DOHH2 (cell line): ENCODE results near the gene TSEN2.

Source experiments
- H3F3A ChIP-seq: fragments of 200-600 bp; sonication (generic), shearing (Covaris generic); 2 replicates; pipeline ENCODE4 v1.6.0; 2016; ENCODE audit warnings: antibody characterized with exemption, mild to moderate bottlenecking; ENCODE audit not compliant: control insufficient read depth, insufficient read depth
- H3K27ac ChIP-seq: fragments of 200-600 bp; sonication (generic); 2 replicates; pipeline ENCODE4 v1.5.1; 2014; ENCODE audit warnings: low read depth, mild to moderate bottlenecking, low read length, moderate library complexity
- H3K27me3 ChIP-seq: fragments of 200-600 bp; sonication (generic); 2 replicates; pipeline ENCODE4 v1.6.1; 2014; ENCODE audit warnings: mild to moderate bottlenecking, low read length, mixed read lengths; ENCODE audit not compliant: control insufficient read depth
- H3K36me3 ChIP-seq: fragments of 200-600 bp; sonication (generic); 2 replicates; pipeline ENCODE4 v1.6.1; 2014; ENCODE audit warnings: mild to moderate bottlenecking, low read length, moderate library complexity, mixed read lengths; ENCODE audit not compliant: control insufficient read depth
- H3K4me1 ChIP-seq: fragments of 200-600 bp; sonication (generic); 2 replicates; pipeline ENCODE4 v1.6.1; 2014; ENCODE audit warnings: mild to moderate bottlenecking, low read length, mixed read lengths; ENCODE audit not compliant: control insufficient read depth
- H3K4me2 ChIP-seq: fragments of 200-600 bp; sonication (generic); 2 replicates; pipeline ENCODE4 v1.6.0; 2014; ENCODE audit warnings: mild to moderate bottlenecking, low read length, moderate library complexity
- H3K4me3 ChIP-seq: fragments of 200-600 bp; sonication (generic); 2 replicates; pipeline ENCODE4 v1.5.1; 2014; ENCODE audit warnings: mild to moderate bottlenecking, low read length, mixed read lengths
- H3K79me2 ChIP-seq: fragments of 200-600 bp; sonication (generic); 2 replicates; pipeline ENCODE4 v1.6.1; 2014; ENCODE audit warnings: mild to moderate bottlenecking, low read length, mixed read lengths; ENCODE audit not compliant: control insufficient read depth
- H3K9me2 ChIP-seq: fragments of 200-600 bp; sonication (generic); replicated peaks from 2 replicates; pipeline ENCODE4 v1.6.1; 2014; ENCODE audit warnings: mild to moderate bottlenecking, low read length, mixed read lengths; ENCODE audit not compliant: control insufficient read depth
- H3K9me3 ChIP-seq: fragments of 200-600 bp; sonication (generic); 2 replicates; pipeline ENCODE4 v1.6.1; 2014; ENCODE audit warnings: antibody characterized with exemption, low read length, mixed read lengths; ENCODE audit not compliant: control insufficient read depth, insufficient read depth
- H4K20me1 ChIP-seq: fragments of 200-600 bp; sonication (generic); 2 replicates; pipeline ENCODE4 v1.6.0; 2014; ENCODE audit warnings: low read depth, mild to moderate bottlenecking, antibody characterized with exemption, low read length, moderate library complexity; ENCODE audit not compliant: control insufficient read depth, insufficient read depth
- CTCF ChIP-seq: fragments of 200-600 bp; sonication (generic); IDR thresholded peaks from one replicate; pipeline ENCODE4 v1.5.1; 2014; ENCODE audit warnings: antibody characterized with exemption, mild to moderate bottlenecking, low read depth, low read length; ENCODE audit not compliant: poor library complexity, severe bottlenecking
- EZH2phosphoT487 ChIP-seq: fragments of 200-600 bp; sonication (generic); IDR thresholded peaks from 2 replicates; pipeline ENCODE4 v1.6.1; 2017; ENCODE audit warnings: borderline replicate concordance, mild to moderate bottlenecking, antibody characterized with exemption, low read length, moderate library complexity, mixed read lengths

Gene TSEN2

DNA sequence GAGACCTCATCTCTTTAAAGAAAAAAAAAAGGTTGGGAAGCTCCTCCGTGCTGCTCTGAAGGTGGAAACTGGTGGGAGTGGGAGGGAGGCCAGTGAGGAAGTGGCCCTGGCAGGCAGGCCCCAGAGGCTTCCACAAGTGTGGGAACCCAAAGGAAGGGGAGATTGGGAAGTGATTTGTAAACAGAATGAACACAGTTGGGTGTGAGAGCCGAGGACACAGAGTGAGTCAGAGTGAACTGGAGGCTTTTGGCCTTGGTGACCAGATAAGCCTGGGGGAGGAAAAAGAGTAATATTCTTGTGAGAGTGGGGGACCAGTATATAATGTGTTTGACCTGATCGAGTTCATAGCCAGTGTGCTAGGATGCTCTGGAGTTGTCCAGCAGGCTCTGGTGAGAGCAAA is 95.6 kb downstream of the TSEN2 start:
- no peak overlapping the region for H3K4me3 ChIP-seq
- peaks cover 8% of the 10 kb centered on the region; the same call in 1 of the 2 replicates for H3F3A ChIP-seq
- H3K9me3 ChIP-seq: no peaks in the 10 kb centered on the region
- H3K79me2 ChIP-seq: no peaks in the 10 kb centered on the region
- H3K27me3 ChIP-seq: no peaks in the 10 kb centered on the region
- H3K4me2 ChIP-seq: no peak overlapping the region
- no peak overlapping the region for H3K27ac ChIP-seq
- 0 out of 2 replicates have a peak, but pooled peaks cover 3% of the 10 kb centered on the region for H3K4me1 ChIP-seq
- H4K20me1 ChIP-seq: peaks cover 3% of the 10 kb centered on the region; the same call in 1 of the 2 replicates
- TF ChIP-seq CTCF: no peak
- no peak for TF ChIP-seq EZH2phosphoT487
- H3K9me2 ChIP-seq: no peaks in the 10 kb centered on the region
- H3K36me3 ChIP-seq: peaks cover 68% of the 10 kb centered on the region

- H3F3A ChIP-seq: peaks cover 14% of the 10 kb centered on the region
- H3K27ac ChIP-seq: no peak overlapping the region
- no peak overlapping the region for H3K4me3 ChIP-seq
- peaks cover 73% of the 10 kb centered on the region for H3K36me3 ChIP-seq
- no peaks in the 10 kb centered on the region for H3K79me2 ChIP-seq
- TF ChIP-seq EZH2phosphoT487: no peak
- TF ChIP-seq CTCF: no peak
- H4K20me1 ChIP-seq: peaks cover 3% of the 10 kb centered on the region; the same call in 1 of the 2 replicates
- 0 out of 2 replicates have a peak, but pooled peaks cover 3% of the 10 kb centered on the region for H3K4me1 ChIP-seq
- H3K27me3 ChIP-seq: no peaks in the 10 kb centered on the region
- H3K4me2 ChIP-seq: no peak overlapping the region
- H3K9me3 ChIP-seq: no peaks in the 10 kb centered on the region
- no peaks in the 10 kb centered on the region for H3K9me2 ChIP-seq
Observed at GRCh38 chr3:12582730-12583129, 98.5 kb downstream of the TSEN2 start.
